Stimulated activated CD8-positive, alpha-beta memory T cell treated with anti-CD3 and anti-CD28 coated beads, Interleukin-4, amount 100 ng/mL, for 4 hours (primary cell): ENCODE data around the gene CDH24.

Experiments
- DNase-seq, 2 donors: peaks; one replicate each; pipeline ENCODE4 v3.0.0-alpha.2; 2020; ENCODE audit warnings: low read depth in 2 of 2, low spot score in 1 of 2

The CDH24 gene

DNA sequence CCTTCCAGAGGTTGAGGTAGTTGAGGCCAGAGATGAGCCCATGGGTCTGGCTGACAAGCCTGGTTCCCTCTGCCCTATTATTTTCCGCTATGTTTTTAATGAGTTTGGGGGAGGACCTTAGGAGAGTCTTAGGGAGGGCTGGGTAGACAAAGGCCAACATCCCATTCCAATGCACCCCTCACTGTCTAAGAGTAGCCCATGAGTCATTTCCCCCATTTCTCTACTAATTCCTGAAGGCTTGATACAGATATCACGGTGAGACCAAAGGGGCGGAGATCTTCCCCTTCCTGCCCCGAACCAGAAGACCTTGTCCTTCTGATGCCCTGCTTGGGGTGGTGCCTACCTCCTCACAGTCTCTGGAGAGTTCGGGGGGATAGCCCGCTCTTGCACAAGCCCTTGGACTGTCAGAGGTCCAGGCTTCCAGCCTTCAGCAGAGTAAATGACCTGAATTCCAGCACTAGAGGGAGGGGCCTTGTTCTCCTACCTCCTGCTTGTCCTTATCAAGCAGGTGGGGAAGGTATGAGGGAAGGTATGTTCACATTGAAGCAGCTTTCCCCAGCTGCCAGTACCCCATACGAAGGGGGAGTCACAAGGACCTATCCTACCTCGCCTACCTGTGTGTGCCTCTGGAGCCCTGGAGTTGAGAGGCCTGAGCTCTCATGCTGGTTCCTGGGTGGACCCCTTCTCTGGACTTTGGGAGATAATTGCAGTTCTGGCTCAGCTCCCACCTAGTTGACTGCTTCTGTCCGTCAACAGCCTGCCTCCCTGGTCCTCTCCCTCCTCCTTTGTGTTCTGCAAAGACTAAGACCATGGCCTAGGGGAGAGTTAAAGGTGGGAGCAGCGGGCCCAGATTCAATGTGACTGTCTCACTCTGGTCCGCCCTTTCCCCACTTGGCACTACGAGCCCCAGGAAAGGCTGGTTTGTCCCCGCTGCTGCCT, 11.6 kb downstream of the CDH24 start:
- DNase-seq = no peak

DNA sequence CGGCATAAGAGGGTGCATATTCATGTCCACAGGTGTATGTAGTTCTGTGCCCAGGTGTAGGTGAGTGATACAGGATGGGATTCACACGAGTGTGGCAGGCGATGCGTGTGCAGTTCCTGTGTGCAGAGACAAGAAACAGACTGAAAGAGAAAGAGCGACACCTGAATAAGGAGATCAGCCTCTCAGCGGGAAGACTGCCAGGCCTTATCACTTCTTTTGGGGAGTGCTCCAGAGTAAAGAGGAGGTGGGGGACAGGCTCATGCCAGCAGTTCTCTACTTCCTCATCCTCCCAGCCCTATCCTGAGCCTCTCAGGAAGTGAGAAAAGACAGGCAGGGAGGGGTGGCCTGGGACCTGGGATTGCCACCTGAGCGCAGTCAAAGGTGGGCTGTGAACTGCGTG, 12.5 kb downstream of the CDH24 start:
- no peak for DNase-seq

DNA sequence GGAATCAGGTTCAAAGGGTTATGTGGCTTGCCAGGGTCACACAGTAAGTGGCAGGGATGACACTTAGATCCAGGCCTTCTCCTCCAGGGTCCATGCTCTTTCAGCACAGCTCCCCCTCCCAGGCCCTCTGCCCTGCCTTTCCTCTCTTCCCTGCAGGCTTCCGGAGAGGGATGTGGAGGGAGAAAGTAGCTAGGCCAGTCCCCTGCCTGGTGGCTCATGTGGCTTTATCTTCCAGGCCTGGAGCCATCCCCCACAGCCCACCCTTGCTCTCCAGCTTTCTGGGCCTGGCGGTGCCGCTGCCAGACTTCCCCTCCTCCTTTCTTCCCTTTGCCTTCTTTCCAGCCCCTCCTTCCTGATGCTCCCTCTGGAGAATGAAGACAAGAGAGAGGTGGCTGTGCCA, 13.6 kb downstream of the CDH24 start:
- DNase-seq = no peak

DNA sequence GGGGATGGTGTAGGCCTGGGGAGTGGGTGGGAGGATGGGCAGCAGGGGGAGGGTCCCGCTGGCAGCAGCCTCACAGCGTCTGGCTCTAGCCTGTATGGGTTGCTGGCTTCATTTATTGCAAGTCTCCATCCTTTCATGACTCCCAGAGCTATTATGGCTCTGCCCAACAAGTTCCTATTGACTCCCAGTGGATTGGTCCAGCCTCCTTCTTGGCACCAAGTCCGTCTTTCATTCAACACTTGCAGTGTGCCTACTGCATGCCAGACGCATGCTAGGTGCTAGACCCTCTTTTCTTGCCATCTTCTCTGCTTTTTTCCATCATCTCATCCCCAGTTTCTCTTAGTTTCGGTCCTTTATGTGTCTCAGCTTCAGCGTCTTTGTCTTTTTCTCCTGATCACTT, 14.2 kb downstream of the CDH24 start:
- DNase-seq = no peak

DNA sequence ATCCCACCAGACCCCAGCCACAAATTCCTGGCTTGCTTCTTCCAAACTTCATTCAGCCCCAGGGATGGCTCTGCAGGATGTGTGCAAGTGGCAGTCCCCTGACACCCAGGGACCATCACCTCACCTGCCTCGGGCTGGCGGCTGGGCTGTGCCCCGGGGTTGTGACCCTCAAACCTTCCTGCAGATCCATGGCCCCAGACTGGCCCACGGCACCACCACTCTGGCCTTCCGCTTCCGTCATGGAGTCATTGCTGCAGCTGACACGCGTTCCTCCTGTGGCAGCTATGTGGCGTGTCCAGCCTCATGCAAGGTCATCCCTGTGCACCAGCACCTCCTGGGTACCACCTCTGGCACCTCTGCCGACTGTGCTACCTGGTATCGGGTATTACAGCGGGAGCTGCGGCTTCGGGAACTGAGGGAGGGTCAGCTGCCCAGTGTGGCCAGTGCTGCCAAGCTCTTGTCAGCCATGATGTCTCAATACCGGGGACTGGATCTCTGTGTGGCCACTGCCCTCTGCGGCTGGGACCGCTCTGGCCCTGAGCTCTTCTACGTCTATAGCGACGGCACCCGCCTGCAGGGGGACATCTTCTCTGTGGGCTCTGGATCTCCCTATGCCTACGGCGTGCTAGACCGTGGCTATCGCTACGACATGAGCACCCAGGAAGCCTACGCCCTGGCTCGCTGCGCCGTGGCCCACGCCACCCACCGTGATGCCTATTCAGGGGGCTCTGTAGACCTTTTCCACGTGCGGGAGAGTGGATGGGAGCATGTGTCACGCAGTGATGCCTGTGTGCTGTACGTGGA, 15.0 kb downstream of the CDH24 start, which contains the start of gene PSMB11:
TSS of gene PSMB11 (plus strand) at position 51 of the 804 bp plus-strand sequence. CDS start at position 65, 14 bp downstream.
- no peak for DNase-seq

DNA sequence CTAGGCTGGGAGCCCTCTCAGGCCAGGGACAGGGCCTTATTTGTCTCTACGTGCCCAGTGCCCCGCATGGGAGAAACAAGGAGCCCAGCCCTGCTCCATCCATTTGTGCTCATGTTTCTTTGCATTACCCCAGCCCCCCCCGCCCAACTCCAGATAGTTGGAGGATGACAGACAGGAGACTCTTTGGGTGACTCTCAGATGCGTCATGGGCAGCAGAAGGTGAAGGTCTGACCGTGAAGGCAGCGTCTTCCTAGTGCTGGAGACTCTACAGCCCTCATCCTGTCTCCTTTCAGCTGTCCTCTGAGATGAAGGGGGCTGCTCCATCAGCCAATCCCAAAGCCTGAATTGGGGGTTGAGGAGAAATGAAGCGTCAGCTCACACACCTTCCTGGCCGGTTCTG, 15.6 kb downstream of the CDH24 start:
- DNase-seq = no peak

DNA sequence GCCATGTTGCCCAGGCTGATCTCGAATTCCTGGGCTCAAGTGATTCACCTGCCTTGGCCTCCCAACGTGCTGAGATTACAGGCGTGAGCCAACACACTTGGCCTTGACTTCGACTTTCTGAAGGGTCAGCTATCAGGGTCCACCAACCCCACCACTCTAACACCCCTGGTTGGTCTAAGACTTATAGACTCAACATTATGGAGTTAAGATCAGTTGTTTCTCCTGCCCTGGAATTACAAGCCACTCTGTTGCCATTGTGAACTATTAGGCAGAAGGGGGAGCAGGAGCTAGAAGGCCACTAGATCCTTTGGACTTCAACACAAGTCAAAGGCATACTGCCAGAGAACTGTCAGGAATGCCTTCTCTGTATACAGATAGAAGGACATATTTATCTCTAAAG, 17.2 kb downstream of the CDH24 start:
- DNase-seq = no peak

DNA sequence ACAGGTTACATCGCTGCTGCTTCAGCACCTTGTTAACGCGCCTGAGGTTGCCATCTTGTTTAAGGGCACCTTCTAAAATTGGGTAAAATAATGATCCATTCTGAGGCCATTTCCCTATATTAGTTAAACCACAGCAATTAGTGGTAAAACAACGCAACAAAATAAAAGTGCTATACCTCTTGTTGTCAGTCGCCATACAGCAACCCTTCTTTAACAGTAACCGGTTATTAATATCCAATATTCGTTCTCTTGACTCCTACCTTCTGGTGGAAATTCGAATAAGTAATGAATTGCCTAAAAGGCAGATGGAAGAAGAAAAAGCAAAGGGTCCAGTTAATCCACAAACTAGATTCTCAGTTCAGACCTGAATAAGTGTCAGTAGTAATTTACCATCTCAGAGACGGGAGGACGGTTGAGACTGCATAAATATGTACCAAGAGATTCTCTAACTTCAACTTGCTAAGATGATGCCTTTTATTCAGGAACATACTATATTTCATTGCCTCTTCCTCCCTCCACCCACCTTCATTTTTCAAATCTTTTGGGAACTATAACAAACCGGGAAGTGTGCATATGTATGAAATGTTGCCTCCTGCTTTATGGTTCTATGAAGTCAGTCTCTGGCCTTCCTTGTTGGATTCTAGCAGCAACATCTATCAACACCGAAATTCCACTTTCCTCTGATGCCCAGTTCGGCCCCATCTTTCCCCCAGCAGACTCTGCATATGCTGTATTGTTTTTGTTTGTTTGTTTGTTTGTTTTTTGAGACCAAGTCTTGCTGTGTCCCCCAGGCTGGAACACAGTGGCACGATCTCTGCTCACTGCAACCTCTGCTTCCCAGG, 21.8 kb downstream of the CDH24 start:
- no peak for DNase-seq

DNA sequence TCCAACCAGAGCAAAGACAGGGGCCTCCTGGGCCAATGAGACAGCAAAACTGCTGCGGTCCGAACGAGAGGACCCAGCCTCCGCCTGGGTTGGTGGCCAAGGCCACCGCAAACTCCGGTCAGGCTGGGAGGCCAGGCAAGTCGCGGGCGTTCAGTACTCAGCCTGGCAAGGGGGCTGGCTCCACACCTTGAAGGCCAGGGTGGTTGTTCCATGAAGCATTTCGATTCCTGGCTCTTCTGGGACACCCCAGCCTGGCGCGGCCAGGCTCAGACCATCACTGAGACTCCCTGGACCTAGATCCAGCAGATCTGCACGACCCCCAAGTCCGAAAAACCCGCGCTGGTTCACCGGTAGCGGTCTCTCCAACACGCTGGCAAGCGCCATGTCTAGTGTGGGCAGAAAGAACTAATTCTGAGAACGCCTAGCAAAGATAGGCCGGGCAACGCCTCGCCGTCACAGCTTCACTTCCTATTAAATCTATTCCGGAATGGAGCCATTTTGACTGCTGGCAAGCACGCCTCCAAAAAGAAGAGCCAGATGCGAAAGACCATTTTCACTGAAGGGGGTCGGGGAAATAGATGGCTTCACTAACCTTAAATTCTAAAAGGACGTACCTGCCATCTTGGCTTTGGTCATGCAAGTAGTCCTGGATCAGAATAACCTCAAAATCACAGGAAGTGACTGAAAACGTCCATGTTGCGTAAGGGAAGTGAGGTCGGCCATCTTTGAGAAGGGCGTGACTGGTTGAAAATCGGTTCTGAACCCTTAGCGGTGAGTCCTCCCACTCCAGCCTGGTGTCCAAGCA, 22.6 kb downstream of the CDH24 start, which contains the start of gene PSMB5:
TSS of gene PSMB5 (minus strand) at position 403 of the 805 bp plus-strand sequence. CDS start at position 384, 19 bp downstream.
- peak; percentile 72 to 78 for DNase-seq

DNA sequence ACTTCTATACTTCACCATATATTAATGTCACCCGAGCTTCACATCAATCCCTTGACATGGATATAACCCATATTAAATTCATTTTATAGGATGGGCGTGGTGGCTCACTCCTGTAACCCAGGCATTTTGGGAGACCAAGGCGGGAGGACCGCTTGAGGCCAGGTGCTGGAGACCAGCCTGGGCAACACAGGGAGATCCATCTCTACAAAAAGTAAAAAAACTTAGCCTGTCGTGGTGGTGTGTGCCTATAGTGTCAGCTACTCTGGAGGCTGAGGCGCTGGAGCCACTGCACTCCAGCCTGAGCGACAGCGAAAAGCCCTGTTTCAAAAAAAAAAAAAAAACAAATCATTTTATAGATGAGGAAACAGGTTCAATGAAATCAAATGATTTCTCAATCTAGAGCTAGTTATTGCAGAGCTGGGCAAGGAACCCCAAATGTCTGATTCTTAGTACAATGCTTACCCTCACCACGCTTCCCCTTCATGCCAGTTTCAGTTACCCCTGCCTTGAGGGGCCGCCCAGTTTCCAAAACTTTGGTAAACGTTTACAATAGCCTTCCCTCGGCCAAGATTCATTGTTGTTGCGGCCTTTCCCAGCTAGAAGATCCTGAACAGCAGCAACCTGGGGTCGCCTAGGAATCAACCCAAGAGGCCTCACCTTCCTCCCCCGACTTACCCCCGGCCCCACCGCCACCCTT, 23.4 kb downstream of the CDH24 start:
- no peak for DNase-seq

DNA sequence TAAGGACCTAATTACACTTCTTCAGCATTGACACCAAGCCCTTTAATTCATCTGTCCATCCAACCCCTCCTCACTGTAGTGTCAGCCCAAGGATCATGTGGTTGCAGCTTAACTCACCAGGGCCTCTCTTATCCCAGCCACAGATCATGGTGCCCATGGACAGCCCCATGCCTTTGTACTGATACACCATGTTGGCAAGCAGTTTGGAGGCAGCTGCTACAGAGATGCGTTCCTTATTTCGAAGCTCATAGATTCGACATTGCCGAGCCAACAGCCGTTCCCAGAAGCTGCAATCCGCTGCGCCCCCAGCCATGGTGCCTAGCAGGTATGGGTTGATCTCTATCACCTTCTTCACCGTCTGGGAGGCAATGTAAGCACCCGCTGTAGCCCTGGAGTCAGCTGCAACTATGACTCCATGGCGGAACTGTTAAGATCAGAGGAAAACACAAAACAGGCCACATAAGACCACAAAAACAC, 24.0 kb downstream of the CDH24 start:
- no peak for DNase-seq

DNA sequence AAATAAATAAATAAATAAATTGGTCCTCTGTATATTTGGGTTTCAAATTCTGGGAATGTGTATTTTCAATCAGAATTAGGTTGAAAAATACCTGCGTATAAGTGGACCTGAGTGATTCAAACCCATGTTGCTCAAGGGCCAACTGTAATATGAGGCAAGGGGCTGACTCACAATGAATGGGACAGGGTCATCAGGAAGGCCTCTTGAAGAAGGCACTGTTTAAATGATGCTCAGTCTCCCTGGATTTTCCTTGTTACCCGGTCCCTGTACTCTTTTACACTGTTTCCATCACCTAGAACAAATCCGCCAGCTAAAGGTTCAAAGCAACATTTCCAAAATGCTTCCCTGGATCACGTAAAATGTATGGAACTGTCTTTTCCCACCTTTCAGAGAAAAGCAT, 26.4 kb downstream of the CDH24 start:
- no peak for DNase-seq

DNA sequence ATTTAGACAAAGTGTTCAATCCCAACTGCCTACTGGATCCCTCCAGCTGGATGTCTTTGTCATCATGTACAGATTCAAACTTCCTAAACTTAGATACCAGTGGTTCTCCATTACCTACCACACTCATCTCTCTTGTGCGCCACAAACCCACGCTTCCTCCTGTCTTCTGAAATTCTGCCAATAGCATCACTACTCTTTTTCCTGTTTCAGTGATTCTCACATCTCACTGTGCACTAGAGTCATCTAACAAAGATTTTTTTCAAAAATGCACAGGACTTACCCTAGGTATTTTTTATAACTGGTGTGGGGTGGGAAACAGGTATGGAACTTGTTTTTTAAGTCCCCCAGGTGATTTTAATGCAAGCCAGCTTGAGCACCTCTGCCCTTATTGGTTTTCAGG, 28.5 kb downstream of the CDH24 start:
- no peak for DNase-seq

DNA sequence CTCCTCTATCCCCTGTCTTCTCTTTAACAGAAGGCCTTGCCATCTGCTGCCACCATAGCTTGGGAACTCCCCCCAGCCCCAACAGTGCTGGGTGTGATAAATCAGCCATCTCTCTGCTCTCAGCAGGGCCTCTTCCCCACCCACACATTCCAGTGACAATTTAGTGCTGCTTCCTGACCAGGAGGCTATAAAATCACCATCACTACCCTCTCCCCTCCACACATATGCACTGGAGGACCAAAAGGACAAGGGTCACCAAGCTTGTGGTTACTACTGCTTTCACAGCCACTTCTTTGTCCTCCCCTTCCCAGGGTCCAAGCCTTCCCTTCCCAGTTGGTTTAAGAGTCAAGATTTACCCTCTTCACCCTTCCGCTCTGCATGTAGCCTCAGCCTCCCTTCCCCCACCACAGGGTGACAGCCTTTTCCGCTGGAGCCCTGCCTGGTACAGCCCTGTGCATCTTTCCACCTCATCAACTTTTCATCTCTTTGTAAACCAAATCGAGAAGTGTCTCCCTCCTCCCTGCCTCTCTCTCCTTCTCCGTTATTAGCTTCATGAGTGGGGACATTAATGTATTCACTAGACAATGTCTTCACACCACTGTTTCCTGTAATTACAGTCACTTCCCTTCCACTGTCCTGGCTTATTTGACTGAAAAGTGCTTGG, 32.0 kb downstream of the CDH24 start:
- no peak for DNase-seq

DNA sequence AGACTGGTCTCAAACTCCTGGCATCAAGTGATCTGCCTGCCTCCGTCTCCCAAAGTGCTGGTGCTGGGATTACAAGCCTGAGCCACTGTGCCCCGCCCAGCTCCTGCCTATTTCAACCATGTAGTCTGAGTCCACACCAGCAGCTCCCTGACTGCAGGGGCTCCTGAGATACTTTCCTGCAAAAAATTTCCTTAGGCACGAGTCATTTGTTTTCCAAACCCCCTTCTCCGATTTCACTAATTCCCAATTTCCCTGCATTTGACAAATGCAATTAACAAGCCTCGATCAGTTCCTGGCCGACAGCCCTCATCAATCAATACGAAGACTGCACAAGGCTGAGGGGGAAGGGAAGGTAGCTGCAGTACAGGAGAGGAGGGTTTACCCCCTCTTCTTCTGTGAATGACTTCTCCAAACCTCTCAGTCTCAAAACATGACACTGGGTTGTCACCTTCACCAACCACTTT, 32.7 kb downstream of the CDH24 start:
- DNase-seq = no peak

DNA sequence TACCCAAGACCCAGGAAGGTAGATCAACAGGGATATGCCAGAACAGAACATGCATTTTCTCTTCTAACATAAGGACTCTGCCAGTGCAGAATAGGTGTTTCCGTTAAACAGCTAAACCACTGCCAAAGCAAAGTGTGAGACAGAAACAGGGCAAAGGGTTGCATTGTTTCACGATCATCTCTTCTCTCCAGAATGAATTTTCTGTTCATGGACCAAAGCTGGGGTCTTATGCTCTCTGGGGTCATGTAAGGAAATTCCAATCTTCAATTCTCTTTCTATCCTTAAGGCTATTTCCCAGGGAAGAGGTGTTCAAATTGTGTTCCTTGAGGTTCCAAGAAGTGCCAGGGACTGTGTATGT, 33.5 kb downstream of the CDH24 start:
- DNase-seq = no peak

DNA sequence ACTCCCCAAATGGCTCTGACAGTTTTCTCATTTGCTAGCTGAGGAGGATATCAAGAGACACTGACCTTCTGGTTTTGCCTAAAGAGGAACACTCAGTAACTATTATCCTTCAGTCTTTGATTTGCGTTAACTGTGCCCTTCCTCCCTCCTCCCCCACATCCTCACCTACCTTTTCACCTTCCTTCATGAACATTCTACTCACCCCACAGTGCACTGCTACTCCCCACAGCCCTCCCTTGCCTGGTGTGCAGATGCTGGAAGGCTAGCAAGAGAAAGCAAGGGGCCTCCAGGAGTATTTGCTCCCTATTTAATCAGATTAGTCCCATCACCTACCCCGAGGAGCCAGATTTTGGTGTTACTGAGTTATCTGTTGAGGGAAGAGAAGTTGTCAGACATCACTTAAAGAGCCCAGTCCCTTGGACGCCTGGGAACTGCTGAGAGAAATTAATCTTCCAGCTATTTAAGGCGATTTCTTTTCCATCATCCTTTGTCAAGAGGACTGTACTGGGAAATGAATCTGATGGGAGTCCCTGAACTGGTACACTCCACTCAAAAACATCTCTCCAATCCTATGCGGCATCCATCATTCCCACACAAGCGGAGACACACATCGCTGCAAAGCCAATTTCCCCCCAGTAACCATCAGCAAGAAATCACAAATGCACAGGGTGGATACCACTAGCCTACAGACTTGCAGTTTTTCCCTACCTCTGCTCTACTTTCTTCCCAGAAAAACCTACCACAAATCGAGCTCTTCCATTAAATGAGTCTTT, 34.1 kb downstream of the CDH24 start:
- DNase-seq = no peak

DNA sequence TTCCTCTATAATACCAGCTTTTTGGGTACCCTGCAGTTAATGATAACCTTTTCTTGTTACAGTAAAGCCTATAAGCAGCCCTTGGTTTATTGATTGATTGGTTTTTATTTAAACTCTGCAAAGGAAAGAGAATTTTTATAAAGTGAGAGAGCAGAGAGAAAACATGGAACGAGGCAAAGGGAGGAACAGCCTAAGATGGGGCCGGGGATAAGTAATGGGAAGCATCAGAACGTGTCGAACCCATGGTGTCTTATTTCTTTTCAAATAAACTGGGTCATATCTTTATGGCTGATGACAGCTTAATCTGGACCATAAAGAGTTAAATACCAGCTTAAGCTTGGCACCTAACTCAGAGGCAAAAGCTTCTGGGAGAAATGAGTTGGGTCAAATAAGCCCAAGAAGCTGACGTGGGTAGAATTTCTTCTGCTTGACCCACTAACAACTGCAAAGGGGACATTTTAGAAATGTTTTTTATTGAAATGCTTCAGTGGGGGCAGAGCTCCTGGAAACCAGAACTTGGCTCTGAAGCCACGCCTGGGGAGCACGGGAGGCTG, 35.4 kb downstream of the CDH24 start:
- DNase-seq = no peak
